GM21515 (cell line): ENCODE results near the gene ITGA6.

Experiments
- ATAC-seq: cut with Tn5 transposase; IDR thresholded peaks from one replicate; pipeline ENCODE4 v1.9.1; 2021; ENCODE audit not compliant: unreplicated experiment

ITGA6 gene

GRCh38 chr2:172415865-172416183, 11.6 kb upstream of the ITGA6 start:
- no peak for ATAC-seq

DNA sequence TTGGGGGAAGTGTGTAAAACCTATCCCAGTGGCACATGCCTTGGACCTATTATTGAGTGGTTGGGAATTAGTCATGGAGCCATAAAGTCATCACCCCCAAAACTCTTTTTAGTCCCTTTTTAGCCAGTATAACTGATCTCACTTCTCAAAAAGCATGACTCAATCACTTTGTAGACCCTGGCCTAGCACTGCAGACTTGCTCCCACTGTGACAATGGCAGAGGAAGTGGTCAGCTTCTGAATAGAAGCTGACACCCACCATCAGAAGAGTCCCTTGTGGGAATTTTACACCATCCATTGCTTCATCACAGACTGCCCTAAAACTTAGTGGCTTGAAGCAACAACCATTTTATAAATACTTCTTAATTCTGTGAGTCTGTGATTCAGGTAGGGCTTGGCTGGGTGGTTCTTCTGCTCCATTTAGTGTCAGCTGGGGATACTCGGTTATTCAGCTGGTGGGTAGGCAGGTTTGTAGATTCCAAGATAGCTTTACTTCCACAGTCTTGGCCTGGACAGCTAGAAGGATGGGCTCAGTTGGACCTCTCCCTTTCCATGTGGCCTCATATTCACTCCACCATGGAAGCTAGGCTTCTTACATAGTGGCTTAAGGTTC, 10.8 kb upstream of the ITGA6 start:
- ATAC-seq: no peak

DNA sequence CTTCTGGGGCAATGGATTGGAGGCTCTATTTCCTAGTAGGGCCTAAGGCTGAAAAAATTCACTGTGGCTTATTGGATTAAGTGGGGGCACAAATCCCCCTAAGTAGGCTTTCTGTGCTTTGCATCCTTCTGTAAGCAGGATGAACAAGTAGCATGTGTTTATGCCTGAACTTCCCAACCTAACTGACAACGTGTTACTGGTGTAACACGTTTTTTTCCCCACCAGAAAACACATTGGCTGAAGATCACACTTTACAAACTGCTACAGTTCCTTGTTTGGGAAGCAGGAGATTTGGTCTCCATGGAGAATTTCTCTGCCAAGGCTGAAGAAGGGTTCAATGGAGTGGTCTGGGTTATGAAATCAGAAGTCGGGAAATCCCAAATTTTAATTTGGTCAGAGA, 7.2 kb upstream of the ITGA6 start:
- ATAC-seq: no peak

DNA sequence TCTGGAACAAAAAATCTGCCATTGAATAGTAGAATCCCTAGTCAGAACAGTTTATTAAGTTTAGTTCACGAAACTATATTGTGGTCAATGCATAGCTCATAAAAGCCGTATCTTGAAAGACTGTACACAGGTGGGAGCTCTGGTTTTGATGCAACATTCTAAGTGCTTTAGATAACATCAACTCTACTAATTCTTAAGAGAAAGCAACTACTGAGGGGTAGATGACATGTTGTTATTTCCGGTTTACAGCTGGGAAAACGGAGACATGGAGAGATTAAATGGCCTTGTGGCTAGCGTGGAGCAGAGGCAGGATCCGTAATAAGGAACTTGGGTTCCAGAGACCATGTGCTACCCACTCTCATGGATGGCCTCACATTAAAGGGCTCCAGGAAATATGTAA, 4.2 kb upstream of the ITGA6 start:
- no peak for ATAC-seq

DNA sequence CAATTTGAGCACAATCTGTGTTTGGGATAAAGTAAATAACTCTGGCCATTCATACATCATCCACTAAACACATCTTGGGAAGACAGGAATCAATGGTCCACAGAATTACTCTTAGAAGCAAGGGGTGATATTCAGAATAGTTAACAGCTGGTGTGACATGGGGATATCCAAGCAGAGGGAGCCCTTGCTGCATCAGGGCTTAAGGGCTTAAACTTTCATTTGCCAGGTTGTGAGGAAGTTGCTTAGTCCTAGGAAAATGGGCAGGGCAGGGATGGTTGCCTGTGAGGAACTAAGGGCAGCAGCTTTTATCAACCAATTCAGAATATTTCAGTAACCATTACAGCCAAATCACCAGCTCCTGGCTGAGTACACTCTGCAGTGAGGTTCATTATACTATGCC, 2.0 kb upstream of the ITGA6 start:
- ATAC-seq: no peak

DNA sequence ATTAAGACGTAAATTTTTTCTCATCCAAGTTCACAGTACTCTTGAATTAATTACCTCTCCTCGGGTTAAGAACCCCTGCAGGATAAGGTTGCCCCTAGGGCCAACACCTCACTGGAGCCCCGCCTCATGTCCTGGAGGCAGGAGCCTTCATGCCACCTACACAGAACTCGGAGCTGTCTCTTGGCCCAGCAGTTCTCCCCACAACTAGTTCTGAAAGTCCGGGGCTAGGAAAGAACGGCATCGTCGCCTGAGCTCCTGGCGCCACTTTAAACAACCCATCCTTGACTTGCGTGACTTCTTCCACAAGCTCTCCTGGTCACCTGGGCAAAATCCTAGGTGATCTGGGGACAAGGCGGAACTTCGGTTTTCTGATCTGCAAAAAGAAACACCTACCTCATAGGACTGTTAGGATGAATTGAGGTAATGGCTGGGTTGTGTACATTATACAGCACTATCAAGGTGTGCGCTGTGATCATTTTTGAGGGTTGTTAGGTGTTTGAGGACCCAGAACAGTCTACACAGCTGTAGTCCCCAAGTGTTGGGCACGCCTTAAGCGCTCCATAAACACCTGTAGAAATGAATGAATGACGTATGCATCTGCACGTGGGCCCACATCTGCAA, 641 bp upstream of the ITGA6 start:
- no peak for ATAC-seq

DNA sequence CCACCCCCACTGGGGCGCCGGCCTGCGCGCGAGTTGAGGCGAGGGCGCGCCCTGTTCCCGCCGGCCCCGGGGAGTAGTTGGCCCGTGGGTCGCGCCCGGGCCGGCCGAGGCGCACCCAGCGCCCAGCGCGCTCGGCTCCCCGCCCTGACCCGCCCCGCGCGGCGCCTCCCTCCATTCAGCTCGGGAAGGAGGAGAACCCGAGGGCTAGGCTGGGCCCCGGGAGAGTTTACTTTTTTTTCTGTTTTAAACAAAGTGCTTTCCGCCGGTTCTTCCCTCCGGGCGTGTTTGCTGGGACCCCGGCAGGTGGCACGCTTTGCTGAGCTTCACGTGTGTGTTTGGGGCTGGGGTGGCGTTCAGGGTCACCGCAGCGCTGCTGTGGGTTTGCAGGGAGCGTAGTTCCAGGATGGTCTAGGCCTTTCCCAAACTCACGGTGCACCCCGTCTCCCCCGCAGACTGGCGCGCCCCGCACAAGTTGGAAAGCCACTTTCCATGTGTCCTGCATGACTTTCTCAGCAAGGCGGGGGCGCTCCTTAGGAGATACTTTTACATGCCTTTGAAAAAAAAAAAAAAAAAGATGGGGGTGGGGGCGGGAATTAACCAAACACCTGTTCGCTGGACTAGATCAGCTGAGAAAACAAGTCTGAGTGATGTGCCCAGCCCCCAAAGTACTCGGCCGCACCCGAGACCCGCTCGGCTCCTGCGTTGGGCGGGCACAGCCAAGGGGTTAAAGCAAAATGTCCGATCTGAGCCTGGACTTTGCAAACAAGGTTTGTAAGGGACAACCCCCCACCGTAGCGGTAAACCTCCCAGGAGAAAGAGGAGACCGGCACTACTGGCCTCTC, 825 bp downstream of the ITGA6 start:
- ATAC-seq: no peak

DNA sequence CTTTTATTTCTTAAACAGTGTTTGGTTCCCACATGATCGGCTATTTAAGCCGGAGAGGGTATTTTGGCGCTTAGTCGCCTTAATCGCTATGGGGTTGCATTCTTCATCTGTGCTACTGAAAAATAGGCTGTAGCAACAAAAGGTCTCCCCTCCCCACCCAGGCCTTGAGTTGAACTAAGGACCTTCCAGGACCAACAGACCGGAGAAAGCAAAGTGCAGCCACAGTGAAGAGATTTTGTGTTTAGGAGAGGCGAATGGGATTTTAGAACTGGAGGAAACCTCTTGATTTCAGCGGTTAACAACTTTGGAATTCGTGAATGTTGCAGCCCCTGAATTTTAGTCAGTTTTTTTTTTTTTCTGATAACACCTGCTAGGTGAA, 1.4 kb downstream of the ITGA6 start:
- no peak for ATAC-seq

DNA sequence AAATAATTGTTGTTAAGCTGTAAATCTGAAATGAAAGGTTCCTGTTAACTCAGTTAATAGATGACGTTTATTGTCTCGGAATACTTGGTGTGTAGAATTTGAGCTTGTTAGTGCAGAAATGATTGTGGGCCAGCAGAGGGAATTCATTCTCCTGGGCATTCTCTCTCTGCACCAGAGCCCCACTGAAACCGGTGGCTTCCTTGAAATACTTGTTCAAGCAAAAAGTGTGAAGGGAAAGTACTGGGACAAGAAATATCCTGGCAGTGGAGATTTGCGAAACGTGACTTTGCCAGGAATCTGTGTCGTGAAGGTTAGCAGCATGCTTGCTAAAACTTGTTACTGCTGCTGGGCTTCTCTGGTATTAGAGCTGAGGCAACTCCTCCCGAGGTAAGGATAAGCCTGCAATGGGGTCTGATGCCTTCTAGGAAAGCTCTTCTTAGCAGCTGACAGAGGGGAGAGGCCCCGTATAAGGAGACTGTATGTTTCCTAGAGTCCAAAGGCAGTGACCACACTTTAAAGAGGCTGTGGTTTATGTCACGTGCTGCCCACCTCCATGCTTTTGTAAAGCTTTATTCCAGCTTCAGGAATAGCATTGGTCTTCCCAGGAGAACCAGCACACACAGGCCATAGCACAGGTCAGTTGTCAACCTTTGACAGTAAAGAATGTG, 2.0 kb downstream of the ITGA6 start:
- no peak for ATAC-seq

- ATAC-seq: no peak
Observed at GRCh38 chr2:172430027-172430426, 2.6 kb downstream of the ITGA6 start.

DNA sequence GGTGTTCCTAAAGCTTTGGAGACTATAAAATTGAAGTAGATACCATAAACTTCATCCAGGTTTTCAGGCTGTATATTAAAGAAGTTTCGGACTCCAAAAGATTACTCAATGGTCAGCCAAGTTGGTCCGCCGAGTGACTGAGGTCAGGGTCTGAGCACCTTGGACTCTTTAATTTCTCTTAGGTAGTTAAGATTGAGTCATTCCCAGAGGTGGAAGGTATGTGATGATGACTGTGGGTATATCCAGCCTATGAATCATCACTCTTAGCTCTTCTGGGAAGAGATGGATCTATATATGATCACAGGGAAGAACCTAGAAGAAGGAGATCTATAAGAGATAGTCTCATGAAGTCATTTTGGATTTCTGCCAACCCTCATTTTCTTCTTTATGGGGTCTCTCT, 3.3 kb downstream of the ITGA6 start:
- no peak for ATAC-seq

GRCh38 chr2:172431463-172431862, 4.1 kb downstream of the ITGA6 start:
- no peak for ATAC-seq

- no peak for ATAC-seq
Observed at GRCh38 chr2:172431993-172432392, 4.6 kb downstream of the ITGA6 start.

GRCh38 chr2:172433144-172433543, 5.8 kb downstream of the ITGA6 start:
- ATAC-seq: no peak

DNA sequence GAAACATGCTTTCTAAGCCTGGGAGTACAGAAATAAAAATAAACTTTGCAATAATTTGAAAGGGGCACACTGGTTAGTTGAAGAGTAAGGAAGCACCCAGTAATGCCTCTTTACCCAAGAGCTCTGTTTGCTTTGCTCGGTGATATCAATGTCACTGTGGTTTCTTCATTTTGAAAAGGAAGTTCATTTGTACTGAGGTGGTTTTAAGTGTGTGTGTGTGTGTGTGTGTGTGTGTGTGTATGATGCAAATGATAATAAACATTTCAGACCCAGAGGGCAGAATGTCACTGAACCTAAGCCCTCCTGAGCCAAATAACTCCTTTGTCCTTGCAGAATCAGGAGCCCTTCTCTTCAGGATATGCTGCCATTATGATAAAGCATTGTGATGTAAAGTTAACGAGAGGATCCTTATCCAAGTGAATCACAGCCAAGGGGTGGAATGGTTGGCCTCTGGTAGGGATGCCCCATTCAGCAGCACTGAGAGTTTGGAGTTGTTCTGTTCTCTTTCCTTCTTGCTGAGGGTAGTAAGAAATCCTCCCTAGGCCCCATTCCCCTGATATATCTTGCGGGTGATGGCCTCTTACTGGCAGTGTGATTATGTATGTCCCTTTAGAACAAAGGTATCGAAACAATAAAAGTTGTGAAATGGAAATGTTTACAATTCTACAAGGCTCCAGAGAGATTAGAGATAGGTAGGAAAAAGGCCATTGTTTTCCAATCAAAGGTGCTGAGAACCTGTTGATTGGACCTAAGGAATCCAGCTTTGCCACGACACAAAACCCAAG, 7.6 kb downstream of the ITGA6 start:
- ATAC-seq: no peak

- no peak for ATAC-seq
Observed at GRCh38 chr2:172435606-172435911, 8.2 kb downstream of the ITGA6 start.

DNA sequence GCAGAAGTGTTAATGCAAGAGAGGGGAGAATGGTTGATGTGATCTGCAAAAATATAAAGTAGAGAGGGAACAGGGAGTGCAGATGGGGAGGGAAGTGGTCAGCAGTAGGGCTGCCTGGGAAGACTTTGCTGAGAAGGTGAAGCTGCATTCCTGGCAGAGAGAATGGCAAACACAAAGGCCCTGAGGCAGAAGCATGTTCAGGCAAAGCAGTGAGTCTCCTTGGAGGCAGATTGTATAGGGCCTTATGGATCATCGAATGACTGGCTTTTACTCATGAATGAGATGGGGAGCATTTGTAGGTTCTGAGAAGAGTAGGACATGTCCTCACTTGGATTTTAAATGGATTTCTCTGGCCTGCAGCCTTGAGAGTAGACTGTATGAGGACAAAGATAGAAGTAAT, 9.5 kb downstream of the ITGA6 start:
- ATAC-seq: no peak

GRCh38 chr2:172437419-172438341, 10.3 kb downstream of the ITGA6 start:
- ATAC-seq: peak; percentile 59

GRCh38 chr2:172438741-172439508, 11.5 kb downstream of the ITGA6 start:
- no peak for ATAC-seq

DNA sequence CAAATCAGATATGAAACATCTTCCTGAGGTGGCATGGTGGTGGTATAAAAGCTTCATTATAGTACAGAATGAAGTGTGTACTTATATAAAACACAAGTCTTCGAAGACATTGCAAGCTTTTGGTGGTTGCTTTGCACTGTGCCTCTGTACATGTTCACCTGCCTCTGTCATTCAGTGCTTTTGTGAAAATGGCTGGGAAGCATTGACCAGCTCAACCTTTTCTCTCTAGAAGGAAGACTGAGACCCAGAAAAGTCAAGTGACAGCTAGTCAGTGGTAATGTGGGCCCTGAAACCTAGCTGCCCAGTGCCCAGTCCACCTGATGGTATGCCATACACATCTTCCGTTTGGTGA, 12.1 kb downstream of the ITGA6 start:
- no peak for ATAC-seq
